Sigmoid colon (tissue), 4 donors: Measurements from ENCODE around the gene EXOC1L.

ENCODE experiments used
- CTCF ChIP-seq, 4 experiments: fragments of 450-650 bp in 3 of 4; fragments of 200-600 bp in 1 of 4; IDR thresholded peaks; one replicate each; pipeline ENCODE4 v1.5.1; 2016 to 2019; ENCODE audit warnings: antibody characterized with exemption in 4 of 4, mild to moderate bottlenecking in 3 of 4, moderate library complexity in 2 of 4
- EP300 ChIP-seq, 4 donors: sonication (generic); formaldehyde crosslinking; IDR thresholded peaks; one replicate each; pipeline ENCODE4 v1.6.1; 2017; ENCODE audit warnings: antibody characterized with exemption in 4 of 4
- POLR2A ChIP-seq, 2 donors: fragments of 450-650 bp; IDR thresholded peaks; one replicate each; pipeline ENCODE4 v1.6.1; 2016; ENCODE audit warnings: antibody characterized with exemption in 2 of 2, mild to moderate bottlenecking in 2 of 2, moderate library complexity in 2 of 2
- POLR2AphosphoS5 ChIP-seq, 4 donors: sonication (generic); formaldehyde crosslinking; IDR thresholded peaks; one replicate each; pipeline ENCODE4 v1.6.1; 2017; ENCODE audit warnings: antibody characterized with exemption in 4 of 4

- TF ChIP-seq CTCF (IDR thresholded peaks at IDR 0.05) (no peak), POLR2A (IDR thresholded peaks at IDR 0.05) (no peak), POLR2AphosphoS5 (IDR thresholded peaks at IDR 0.05) (no peak), EP300 (IDR thresholded peaks at IDR 0.05) (no peak)
Measured at GRCh38 chr4:55857586-55857985, 38.0 kb downstream of the EXOC1L start.
